HG03460 (cell line): Measurements from ENCODE around the gene LRMDA.

ENCODE experiments used
- ATAC-seq: cut with Tn5 transposase; IDR thresholded peaks from one replicate; pipeline ENCODE4 v1.9.1; 2021; ENCODE audit not compliant: unreplicated experiment

Gene LRMDA

DNA sequence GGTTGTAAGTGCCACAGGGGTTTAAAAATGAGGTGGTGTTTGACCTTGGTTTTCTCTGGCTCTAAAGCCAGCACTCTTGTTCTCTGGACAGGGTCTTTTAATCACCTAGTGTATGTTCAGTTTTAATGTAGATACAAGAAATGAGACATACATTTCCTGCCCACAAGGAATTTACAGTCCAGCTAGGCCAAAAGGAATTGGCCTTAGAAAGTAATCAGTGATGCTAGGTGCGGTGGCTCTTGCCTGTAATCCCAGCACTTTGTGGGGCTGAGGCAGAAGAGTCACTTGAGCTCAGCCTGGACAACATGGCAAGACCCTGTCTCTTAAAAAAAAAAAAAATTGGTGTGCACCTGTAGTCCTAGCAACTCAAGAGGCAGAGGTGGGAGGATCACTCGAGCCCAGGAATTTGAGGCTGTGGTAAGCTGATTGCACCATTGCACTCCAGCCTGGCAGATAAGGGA is 100.2 kb downstream of the LRMDA start:
- no peak for ATAC-seq

DNA sequence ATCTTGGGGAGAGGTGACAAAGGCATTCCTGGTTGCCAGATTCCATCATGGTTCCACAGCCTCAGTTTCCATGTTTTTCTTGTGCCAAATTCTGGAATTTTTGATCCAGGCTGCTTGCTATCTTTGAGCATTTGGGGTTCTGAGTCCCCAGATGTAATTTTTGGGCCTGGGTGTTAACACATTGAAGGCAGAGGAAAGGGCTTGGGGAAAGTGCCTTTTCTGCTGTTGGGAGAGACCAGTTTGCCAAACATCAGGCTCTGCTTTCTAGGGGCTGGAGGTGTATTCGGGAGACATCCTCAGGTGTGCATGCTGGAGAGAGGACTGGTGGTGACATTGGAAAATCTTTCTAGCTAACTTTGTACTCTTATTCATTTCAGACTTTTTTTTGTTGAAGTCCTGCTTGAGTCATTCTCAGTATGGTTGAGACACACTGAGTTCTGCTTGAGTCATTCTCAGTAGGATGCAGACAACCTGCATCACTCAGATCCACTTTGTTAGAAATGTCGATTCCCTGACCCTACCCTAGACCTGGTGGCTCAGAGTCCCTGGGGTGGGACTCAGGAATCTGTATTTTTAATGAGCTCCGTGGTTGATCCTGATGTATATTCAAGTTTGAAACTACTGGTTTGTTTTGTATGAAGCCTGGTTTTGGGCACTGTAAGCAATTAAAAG is 101.0 kb downstream of the LRMDA start:
- no peak for ATAC-seq

DNA sequence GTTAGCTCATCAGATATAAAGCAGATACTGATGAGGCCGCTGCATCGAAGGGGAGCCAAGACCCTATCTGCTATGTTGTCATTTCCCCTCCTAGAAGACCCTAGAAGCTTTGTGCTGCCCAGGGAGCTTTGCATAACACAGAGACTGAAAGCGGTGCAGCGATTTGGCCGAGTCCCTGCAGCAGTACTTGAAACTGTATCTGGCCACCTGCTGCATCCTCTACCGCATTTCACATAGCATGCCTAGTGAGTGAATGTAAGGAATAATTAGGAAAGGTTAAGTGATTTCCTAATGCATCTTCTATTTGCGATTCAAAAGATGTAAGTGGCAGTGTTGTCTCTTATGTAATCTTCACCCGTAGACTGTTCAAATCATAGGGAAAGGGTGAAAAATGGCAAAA is 106.7 kb downstream of the LRMDA start:
- no peak for ATAC-seq

DNA sequence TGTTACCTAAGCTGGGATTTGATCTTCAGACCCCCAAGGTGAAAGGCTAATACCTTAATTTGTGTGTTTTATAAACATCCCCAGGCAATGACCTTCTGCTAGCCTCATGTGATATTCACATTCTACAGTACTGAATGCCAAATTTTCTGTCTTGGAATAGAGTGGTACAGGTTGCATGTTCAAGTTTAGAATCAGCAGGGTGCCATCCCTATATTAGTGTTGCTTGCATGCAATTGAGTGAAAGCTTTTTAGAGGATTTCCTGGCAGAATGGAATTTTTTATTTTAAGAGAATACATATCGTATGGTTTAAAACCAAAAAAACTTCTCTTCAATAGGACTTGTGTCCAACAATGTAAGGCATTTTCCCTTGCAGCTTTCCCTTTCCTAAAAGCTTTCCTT is 107.3 kb downstream of the LRMDA start:
- no peak for ATAC-seq

DNA sequence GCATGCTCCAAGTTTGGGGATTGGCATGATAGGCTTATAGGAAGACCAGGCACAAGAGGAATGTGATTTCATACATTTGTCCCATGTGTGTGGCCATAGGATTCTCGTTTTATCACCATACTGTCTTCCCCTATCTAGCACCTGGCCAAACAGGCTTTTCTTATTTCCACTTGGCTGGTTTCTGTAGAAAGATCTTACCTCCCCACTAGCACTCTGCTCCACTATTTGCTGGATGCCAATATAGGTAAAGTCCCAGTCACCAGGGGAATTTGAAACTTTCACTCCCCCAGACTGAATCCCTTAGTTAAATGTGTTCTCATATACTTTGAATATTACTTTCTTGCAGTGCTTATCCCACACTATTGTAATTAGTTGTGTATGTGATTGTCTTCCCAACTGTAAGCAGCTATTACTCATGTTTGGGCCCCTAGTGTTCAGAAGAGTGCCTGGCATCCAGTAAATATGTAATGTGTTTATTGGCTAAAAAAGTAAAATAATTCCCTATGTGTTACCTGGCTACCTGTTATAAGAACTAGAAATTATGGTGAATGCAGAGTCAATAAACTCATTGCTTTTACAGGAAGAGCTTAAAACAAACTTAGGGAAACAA is 109.0 kb downstream of the LRMDA start:
- ATAC-seq = peak; percentile 71

DNA sequence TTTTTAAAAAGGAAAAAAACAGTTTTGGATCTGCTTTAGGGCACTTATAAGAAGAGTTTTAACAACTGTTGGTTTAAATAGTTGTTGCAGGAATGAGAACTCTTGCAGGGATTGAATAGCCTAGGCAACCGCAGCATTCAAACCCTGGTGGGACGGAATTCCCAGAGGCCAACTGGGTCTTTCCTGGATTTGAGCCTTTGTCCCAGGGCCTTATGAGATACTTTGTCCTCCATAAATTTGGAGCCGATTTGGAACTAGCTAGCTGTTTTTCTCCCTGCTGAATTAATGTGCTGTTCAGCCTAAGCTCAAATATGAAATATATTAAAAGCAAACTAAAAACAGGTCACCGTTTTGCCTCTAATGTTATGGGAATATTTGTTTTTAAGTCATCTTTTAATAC is 109.6 kb downstream of the LRMDA start:
- ATAC-seq = no peak

DNA sequence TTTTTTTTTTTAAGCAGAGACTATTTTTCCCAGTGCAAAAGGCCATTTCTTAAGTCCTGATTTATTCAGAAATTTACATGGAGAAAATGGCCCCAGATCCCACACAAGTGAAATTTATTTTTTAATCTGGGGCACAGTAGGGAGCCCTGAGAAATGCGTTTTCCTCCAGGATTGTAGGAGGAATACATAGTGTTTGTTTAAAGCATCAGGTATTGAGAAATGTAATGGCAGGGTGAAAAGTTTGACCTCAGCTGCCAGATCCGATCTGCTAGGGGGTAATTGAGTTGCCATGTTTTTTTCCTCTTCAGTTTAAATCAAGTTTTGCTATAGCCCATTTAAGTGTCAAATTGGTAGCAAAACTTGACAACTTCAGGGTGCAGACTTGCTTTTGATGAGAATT is 110.0 kb downstream of the LRMDA start:
- ATAC-seq = no peak

DNA sequence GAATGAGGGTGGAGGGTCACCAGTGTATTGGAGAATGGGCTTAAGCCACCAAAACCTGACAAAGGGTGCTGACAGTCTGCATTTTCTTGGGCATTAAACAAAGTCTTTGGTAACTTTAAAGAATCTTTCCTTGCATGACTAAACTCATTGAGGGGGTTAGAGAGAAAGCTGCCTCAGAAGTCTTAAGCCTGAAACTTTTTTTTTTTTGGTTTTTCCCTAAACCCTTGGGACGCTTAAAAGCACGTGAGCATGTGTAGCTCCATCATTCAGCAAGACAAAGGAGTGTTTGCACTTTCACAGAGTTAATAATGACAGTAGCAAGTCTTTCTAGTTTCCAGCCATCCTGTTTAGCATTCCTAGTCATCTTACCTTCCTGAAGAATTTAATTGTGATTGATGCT is 110.7 kb downstream of the LRMDA start:
- ATAC-seq = no peak

DNA sequence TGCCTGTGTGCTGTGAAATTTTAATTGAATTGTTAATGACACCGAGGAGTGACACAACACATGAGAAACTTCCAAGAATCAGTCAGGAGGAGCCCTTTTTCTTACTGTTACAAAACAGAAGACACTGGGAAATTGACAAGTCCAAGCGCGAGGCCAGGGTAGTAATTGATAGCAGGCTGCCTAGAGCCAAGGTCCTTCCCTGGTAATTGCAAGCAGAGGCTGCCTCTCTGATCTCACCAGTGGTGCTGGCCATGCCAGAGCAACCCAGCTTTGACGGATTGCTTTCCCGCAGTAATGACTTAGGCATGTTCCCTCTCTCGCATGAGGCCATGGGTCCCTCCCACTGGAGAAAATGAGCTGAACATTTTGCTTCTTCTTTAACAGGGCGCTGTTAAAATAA is 111.5 kb downstream of the LRMDA start:
- no peak for ATAC-seq

DNA sequence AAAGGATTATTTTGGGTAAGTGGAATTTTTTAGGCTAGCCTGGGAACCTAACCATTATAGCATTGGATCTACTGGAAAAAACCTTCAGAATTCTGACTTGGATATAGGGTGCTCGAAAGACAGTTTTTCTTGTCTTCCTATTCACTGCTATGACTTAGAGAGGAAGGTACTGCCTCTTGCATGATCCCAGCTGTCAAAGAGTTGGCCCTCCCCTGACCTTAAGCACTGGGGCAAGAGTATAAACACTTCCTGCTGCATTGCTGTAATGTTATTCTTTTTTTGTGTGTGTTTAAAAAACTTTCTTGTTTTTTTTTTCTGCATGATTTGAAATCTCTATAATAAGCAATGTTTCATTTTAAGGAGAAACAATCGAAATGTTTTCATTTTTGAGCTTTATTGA is 113.0 kb downstream of the LRMDA start:
- no peak for ATAC-seq

DNA sequence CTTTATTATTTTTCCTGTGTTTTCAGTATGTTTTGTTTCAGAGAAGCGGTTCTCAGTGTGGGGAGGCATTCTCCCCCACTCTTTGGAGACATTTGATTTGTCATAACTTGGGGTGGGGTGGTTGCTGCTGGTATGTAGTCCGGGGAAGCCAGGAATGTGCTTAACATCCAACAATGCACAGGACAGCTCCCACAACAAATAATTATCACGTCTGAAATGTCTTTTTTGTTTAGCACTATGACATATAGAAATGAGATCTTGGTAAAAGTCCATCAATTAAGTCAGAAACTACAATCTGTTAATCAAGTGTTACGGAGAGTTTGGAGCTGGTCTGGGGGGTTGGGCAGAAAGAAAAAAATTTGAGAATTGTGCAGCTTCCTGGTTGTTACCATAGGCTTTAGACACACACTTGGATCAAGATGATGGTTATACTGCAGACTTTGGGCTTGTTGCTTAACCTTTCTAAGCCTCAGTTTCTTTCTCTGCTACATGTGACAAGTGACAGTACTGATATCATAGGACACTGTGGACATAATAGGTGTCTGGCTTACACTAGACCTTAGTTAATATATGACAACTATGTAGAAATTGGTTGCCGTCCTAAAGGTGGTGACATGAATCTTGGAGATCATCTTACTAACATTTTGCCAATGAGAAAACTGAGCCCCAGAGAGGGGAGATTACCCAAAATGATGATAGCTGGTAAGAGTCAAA is 113.7 kb downstream of the LRMDA start:
- ATAC-seq = no peak

DNA sequence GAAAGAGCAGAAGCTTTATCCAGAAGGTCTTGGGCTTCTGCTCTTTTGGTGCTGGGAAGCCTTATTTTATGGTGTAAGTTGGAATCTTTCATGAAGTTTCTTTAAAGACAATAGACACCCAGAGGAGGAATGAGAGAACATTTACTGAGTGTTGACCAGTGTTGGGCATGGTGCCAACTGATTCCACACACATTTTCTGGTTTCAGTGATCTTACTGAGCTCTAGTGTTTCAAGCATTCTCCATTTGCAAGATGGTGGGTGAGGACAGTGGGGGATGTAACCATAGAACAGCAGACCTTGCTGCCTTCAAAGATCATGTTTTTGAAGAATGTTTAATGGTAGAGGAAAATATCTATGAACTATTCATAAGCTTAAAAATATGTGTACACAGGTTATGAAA is 114.6 kb downstream of the LRMDA start:
- ATAC-seq = no peak

DNA sequence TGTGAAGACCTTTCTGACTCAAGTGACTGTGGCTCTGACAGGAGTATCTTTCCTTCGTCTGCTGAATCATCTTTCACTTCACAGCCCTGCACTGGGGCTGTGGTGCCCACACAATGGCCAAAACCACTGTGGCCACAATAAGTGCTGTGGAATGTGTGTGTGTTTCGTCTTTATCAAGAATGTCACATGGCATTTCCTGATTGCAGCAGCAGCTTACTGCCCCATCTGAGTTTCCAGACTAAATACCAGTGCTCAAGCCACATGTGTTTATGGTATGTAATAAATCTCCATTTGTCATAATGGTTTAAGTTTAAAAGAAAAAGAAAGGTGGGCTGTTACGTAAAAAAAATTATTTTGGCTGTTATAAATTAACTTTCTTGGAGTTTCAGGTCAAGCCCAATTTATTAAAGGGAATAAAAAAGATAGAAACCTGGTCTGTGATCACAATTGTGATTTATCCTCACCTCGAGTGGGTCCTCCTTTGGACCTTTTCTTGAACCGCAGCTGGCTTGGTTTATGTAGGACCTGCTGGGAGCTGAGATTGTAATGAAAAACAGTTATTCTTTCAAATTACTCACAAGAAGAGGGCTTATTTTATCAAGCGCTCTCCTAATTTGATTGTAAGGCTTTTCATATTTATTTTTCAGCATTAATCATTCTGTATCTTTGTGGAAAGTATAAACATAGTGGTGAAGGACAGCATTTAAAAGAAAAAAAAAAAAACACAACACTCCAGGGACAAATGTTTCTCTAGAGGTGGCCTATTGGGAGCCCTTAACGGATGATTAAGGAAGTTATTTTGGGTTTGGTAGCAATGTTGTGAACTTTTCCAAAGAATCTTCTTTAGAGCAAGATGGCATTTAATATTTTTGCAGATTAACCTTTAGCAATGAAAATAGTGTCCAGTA is 116.2 kb downstream of the LRMDA start:
- ATAC-seq = no peak

DNA sequence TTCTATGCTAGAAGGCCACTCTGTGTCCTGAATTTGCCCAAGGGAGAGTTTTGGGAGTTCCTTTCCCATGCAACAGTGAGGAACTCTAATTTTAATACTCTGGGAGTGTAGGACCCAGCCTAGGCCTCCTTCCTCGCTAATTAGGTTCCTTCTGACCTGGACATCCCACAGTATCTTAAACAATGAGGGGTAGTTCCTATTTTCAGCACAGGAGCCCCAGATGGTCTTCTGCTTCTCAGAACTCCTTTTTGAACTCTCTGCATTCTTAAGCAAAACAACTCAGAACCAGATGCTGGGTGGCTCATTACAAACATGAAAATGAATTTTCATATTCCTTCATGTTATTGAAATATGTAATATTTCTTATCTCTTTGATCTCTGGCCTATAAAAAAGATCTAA is 116.9 kb downstream of the LRMDA start:
- no peak for ATAC-seq

DNA sequence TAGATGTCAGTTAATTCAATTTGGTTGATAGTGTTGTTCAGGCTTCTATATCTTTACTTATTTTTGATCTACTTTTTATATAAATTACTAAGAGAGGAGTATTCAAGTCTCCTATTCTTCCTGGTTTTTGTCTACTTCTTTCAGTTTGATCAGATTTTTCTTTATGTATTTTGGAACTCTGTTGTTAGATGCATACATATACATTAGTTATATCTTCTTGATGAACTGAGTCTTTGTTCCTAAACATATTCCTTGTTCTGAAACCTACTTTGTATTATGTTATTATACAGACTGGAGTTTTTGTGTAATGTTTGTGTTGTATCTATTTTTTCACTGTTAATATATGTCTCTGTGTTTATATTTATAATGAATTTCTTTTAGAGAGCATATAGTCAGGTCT is 118.8 kb downstream of the LRMDA start:
- no peak for ATAC-seq

DNA sequence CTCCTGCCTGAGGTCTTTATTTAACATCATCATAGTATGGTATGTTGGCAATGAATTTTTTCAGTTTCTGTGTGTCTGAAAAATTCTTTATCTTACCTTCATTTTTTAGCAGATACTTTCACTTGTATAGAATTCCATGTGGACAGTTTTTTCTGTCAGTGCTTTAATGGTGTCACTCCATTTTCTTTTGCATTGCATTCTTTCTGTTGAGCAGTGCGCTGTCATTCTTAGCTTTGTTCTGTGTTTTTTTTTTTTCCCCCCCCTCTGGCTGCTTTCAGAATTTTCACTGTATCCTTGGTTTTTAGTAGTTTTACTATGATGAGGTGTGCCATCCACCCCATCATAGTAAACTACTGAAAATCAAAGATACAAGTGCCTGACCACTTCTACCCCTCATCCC is 120.7 kb downstream of the LRMDA start:
- no peak for ATAC-seq

DNA sequence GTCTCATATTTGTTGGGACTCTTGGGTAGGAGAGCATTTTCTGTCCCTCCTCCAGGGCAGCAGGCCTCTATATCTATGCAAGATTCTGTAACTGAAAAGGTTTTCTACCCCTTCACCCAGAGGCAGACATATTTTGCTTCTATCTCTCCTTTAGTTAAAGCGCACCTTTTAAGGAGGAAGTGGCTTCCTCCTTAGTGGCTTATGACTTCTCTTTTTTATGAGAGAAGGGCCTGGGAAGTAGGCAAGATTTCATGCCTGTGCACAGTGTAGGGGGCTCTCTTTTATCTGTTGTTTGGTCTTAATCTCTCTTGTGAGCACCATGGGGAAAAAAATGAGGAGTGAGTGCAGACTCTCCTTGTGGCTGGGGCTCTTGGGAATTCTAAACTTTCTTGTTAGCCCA is 122.1 kb downstream of the LRMDA start:
- no peak for ATAC-seq

DNA sequence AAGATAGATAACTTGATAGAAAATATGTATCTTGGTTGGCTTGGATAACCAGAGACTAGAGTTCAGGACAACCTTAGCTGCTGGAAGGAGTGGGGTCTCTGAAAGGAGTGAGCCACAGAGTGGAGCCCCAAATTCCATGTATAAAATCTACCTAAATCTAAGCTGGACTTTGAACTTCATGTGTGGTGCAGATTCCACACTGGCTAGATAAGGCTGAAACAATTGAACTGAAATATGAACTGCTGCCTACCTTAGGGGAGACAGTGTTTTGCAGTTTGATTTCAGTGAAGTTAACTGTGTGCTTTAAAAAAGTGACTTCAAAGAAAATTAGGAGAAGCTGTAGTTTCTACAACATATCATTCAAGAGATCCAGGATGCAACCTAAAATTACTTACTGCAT is 123.9 kb downstream of the LRMDA start:
- no peak for ATAC-seq

DNA sequence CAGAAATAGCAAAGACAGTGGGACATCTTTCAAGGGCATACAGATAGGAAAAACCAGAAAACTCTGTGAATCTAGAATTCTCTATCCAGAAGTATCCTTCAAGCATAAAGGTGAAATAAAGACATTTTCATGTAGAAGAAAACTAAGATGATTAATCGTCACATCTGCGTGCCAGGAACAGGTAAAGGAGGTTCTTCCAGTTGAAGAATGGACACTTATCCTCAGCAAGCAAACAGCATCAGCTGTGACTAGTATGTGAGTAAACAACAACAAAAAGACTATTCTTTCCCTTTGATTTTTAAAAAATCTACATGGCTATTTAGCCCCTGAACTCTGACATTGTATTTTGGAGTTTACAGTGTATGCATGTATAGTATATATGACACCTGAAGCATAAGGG is 124.9 kb downstream of the LRMDA start:
- no peak for ATAC-seq

DNA sequence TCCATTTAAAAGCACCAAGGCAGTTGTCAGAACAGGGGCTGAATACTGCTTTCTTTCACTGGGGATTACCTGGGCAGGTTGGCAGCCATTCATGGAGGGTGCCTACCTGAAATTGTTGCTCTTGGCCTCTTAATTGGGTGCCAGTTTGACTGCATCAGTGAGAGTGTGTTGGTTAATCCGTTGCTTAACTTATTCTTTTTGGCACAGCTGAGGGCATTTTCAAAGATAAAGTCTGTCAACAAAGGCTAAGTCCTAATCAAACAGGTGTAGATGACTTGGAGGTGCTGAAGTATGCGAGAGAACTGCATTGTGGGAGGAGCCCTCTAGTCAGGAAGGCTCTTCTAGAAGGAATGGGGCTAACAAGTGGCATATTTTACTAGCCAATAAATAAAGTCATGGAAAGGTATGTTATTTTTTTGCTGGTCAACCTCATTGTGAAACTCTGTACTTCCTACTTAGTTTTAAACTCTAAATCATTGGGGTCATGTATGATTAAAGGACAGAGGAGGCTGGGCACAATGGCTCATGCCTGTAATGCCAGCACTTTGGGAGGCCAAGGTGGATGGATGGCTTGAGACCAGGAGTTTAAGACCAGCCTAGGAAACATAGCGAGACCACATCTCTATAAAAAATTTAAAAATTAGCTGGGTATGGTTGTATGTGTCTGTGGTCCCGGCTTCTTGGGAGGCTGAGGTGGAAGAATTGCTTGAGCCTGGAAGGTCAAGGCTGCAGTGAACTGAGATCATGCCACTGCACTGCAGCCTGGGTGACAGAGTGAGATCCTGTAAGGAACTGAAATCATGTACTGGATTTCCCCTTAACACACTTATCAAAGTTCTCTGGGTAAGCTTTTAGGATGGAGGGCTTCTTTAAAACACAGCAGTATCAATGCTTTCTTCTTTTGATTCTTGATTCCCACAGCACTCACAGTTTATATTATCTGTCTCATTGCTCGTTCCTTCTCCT is 134.1 kb downstream of the LRMDA start:
- no peak for ATAC-seq
